Erythroblast (primary cell): ENCODE measurements around the gene ERGIC1.

Experiments used
- GATA1 ChIP-seq: IDR thresholded peaks from 2 replicates; pipeline ENCODE4 v1.6.1; 2011; ENCODE audit warnings: low read depth, mild to moderate bottlenecking, control low read depth, low read length, moderate library complexity
- POLR2A ChIP-seq: IDR thresholded peaks from 2 replicates; pipeline ENCODE4 v1.6.1; 2011; ENCODE audit warnings: mild to moderate bottlenecking, low read length

DNA sequence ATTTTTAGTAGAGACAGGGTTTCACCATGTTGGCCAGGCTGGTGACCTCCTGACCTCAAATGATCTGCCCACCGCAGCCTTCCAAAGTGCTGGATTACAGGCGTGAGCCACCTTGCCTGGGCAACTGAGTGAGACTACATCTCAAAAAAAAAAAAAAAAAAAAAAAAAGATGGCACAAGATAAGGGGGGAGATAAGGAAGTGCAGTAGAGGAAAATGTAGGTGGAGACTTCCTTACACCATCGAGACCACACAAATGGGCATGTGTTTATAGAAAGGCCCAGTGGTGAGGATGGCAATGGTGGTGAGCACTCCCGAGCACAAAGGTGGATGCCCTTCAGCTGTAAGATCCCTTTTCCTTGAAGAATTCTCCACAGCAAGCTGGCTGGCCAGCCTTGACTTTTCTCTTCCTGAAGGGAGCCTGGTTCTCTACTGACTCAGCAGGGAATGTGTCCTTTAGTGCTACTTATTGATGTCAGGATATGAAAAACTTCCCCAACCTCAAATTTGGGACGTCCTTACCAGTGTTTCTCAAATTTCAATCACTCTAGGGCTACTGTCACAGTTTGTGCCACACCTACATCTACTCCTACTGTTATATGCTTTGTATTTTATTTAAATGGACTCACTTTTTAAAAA, 28.2 kb downstream of the ERGIC1 start:
- no peak for TF ChIP-seq POLR2A
- no peak for TF ChIP-seq GATA1
